OCI-LY3 (cell line): ENCODE measurements around the gene NRAP.
"Not testable (repeated sequence)": the region's sequence is repeated elsewhere in the genome, so short reads cannot be mapped to it uniquely, and the experiment has no call there.

Experiments
- H2AFZ ChIP-seq: fragments of 200-600, 300-600 bp; shearing (Covaris generic); 2 replicates; pipeline ENCODE4 v1.6.0; 2014; ENCODE audit warnings: antibody characterized with exemption, low read depth, low read length
- H3K27ac ChIP-seq: fragments of 200-600, 300-600 bp; sonication (generic); 2 replicates; pipeline ENCODE4 v1.5.1; 2014; ENCODE audit warnings: mild to moderate bottlenecking, low read length, moderate library complexity, mixed read lengths
- H3K27me3 ChIP-seq: fragments of 200-600, 300-600 bp; sonication (generic); 2 replicates; pipeline ENCODE4 v1.6.1; 2014; ENCODE audit warnings: low read depth, low read length, mixed read lengths
- H3K36me3 ChIP-seq: fragments of 200-600, 300-600 bp; sonication (generic); replicated peaks from 2 replicates; pipeline ENCODE3; 2014; ENCODE audit warnings: low read depth, low read length, mixed read lengths
- H3K4me1 ChIP-seq: fragments of 300-600, 200-600 bp; sonication (generic); 2 replicates; pipeline ENCODE4 v1.6.1; 2014; ENCODE audit warnings: low read length, mixed read lengths
- H3K4me2 ChIP-seq: fragments of 200-600, 300-600 bp; sonication (generic); 2 replicates; pipeline ENCODE4 v1.6.1; 2014; ENCODE audit warnings: low read length, mixed read lengths
- H3K4me3 ChIP-seq: fragments of 300-600, 200-600 bp; sonication (generic); 2 replicates; pipeline ENCODE4 v1.5.1; 2014; ENCODE audit warnings: antibody characterized with exemption, mild to moderate bottlenecking, low read length, moderate library complexity
- H3K79me2 ChIP-seq: fragments of 300-600, 200-600 bp; shearing (Covaris generic); 2 replicates; pipeline ENCODE4 v1.6.1; 2014; ENCODE audit warnings: mild to moderate bottlenecking, low read length, mixed read lengths
- H3K9ac ChIP-seq: fragments of 300-600, 200-600 bp; shearing (Covaris generic); 2 replicates; pipeline ENCODE4 v1.6.0; 2014; ENCODE audit warnings: mild to moderate bottlenecking, low read length, moderate library complexity
- H3K9me3 ChIP-seq: fragments of 200-600, 300-600 bp; shearing (Covaris generic); 2 replicates; pipeline ENCODE4 v1.6.1; 2014; ENCODE audit warnings: low read length, mixed read lengths; ENCODE audit not compliant: insufficient read depth
- H4K20me1 ChIP-seq: fragments of 200-600, 300-600 bp; sonication (generic); 2 replicates; pipeline ENCODE4 v1.6.1; 2016; ENCODE audit warnings: low read length, mixed read lengths; ENCODE audit not compliant: insufficient read depth
- CTCF ChIP-seq: fragments of 200-600, 300-600 bp; sonication (generic); IDR thresholded peaks from 2 replicates; pipeline ENCODE4 v1.5.1; 2014; ENCODE audit warnings: antibody characterized with exemption, low read length, low read depth
- EZH2phosphoT487 ChIP-seq: fragments of 200-600 bp; shearing (Covaris generic); IDR thresholded peaks from 2 replicates; pipeline ENCODE4 v1.6.1; 2018; ENCODE audit warnings: antibody characterized with exemption, mixed run types, low read depth

NRAP gene

GRCh38 chr10:113661332-113661731 is 2.5 kb downstream of the NRAP start:
- H3K4me2 ChIP-seq: no peak overlapping the region
- H3K9me3 ChIP-seq: no peaks in the 10 kb centered on the region
- H2AFZ ChIP-seq: no peak overlapping the region
- H3K4me3 ChIP-seq: no peak overlapping the region
- no peaks in the 10 kb centered on the region for H4K20me1 ChIP-seq
- H3K27ac ChIP-seq: no peak overlapping the region
- TF ChIP-seq EZH2phosphoT487 (no peak), CTCF (no peak)
- no peaks in the 10 kb centered on the region for H3K79me2 ChIP-seq
- H3K36me3 ChIP-seq: no peaks in the 10 kb centered on the region
- no peak overlapping the region for H3K9ac ChIP-seq
- no peaks in the 10 kb centered on the region for H3K4me1 ChIP-seq
- H3K27me3 ChIP-seq: peaks cover 2% of the 10 kb centered on the region; the same call in 1 of the 2 replicates

GRCh38 chr10:113657544-113657943 is 6.3 kb downstream of the NRAP start:
- TF ChIP-seq CTCF (no peak), EZH2phosphoT487 (no peak)
- Histone ChIP-seq H3K79me2 (no peaks in the 10 kb centered on the region), H3K27ac (no peak overlapping the region), H2AFZ (no peak overlapping the region), H3K36me3 (no peaks in the 10 kb centered on the region), H3K9ac (no peak overlapping the region), H3K4me2 (no peak overlapping the region), H3K9me3 (no peaks in the 10 kb centered on the region), H3K4me3 (no peak overlapping the region), H4K20me1 (no peaks in the 10 kb centered on the region), H3K27me3 (peaks cover 2% of the 10 kb centered on the region; the same call in 1 of the 2 replicates), H3K4me1 (no peaks in the 10 kb centered on the region)

- no peak overlapping the region for H2AFZ ChIP-seq
- H3K9ac ChIP-seq: no peak overlapping the region
- H3K4me2 ChIP-seq: no peak overlapping the region
- H3K4me3 ChIP-seq: no peak overlapping the region
- no peak overlapping the region for H3K27ac ChIP-seq
- H3K36me3 ChIP-seq: no peaks in the 10 kb centered on the region
- peaks cover 2% of the 10 kb centered on the region; the same call in 1 of the 2 replicates for H3K27me3 ChIP-seq
- no peak for TF ChIP-seq EZH2phosphoT487
- TF ChIP-seq CTCF: no peak
- H4K20me1 ChIP-seq: no peaks in the 10 kb centered on the region
- no peaks in the 10 kb centered on the region for H3K4me1 ChIP-seq
- no peaks in the 10 kb centered on the region for H3K79me2 ChIP-seq
- H3K9me3 ChIP-seq: no peaks in the 10 kb centered on the region
Measured at GRCh38 chr10:113656896-113657295, 6.9 kb downstream of the NRAP start.

GRCh38 chr10:113652456-113652855 is 11.4 kb downstream of the NRAP start:
- H3K27me3 ChIP-seq, H2AFZ ChIP-seq, H3K36me3 ChIP-seq, H3K4me2 ChIP-seq, H3K9ac ChIP-seq, H3K79me2 ChIP-seq, H3K4me3 ChIP-seq, H3K9me3 ChIP-seq, H4K20me1 ChIP-seq, H3K27ac ChIP-seq, H3K4me1 ChIP-seq: not testable (repeated sequence)

- H3K4me2 ChIP-seq: no peak overlapping the region
- H3K9me3 ChIP-seq: no peaks in the 10 kb centered on the region
- no peaks in the 10 kb centered on the region for H3K79me2 ChIP-seq
- H3K36me3 ChIP-seq: no peaks in the 10 kb centered on the region
- TF ChIP-seq EZH2phosphoT487 (no peak), CTCF (no peak)
- 0 out of 2 replicates have a peak, but pooled peaks cover 4% of the 10 kb centered on the region for H3K27me3 ChIP-seq
- H3K4me3 ChIP-seq: no peak overlapping the region
- no peak overlapping the region for H2AFZ ChIP-seq
- H3K27ac ChIP-seq: no peak overlapping the region
- H3K9ac ChIP-seq: no peak overlapping the region
- no peaks in the 10 kb centered on the region for H4K20me1 ChIP-seq
- H3K4me1 ChIP-seq: no peaks in the 10 kb centered on the region
Measured at GRCh38 chr10:113651898-113652297, 11.9 kb downstream of the NRAP start.
